Left renal cortex interstitium (tissue), 4 donors: Measurements from ENCODE around the gene THG1L. TPM values are rescaled to one million over a fixed set of nuclear protein-coding genes. Genes with fewer than 3 reads are reported as not detected.

ENCODE experiments used
- DNase-seq, 4 donors: peaks; one replicate each; pipeline ENCODE4 v3.0.0-alpha.2; 2013; ENCODE audit warnings: low read depth in 4 of 4, low spot score in 2 of 4, missing footprints in 1 of 4
- polyA plus RNA-seq, 4 donors: library from polyadenylated mRNA; unstranded; fragments of 120-200 nt; gene quantifications; one replicate each; pipeline ENCODE4 v1.2.1, GENCODE V29; 2013; ENCODE audit not compliant: insufficient read length in 4 of 4

The THG1L gene
- polyA plus RNA-seq, 4 donors: 24.2 to 32.9 (median 24.9) TPM

- no peak for DNase-seq
These were observed 18.2 kb downstream of the THG1L start for GRCh38 chr5:157749462-157749799.

DNA sequence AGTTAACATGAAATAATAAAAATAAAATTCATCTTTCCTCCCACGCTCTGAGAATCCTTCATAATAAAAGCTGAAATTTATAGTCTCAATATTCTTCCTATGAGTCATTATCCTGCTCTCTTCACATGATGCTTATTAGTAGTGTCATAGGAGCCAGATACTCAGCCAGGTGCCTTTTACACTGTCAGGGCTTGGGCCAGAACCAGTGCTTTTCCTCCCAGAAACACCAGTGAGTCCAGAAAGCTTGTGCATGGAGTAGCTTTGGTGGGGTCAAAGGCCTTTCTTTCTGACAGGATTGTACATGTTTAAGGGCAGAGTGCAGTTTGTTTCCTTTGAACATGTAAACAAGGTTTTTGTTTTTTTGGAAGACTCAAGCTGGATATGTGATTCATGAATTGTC is 19.1 kb downstream of the THG1L start:
- DNase-seq: no peak

GRCh38 chr5:157756122-157756521 is 24.9 kb downstream of the THG1L start:
- DNase-seq: no peak

- DNase-seq: no peak
These were observed 27.5 kb downstream of the THG1L start for GRCh38 chr5:157758706-157759105.

DNA sequence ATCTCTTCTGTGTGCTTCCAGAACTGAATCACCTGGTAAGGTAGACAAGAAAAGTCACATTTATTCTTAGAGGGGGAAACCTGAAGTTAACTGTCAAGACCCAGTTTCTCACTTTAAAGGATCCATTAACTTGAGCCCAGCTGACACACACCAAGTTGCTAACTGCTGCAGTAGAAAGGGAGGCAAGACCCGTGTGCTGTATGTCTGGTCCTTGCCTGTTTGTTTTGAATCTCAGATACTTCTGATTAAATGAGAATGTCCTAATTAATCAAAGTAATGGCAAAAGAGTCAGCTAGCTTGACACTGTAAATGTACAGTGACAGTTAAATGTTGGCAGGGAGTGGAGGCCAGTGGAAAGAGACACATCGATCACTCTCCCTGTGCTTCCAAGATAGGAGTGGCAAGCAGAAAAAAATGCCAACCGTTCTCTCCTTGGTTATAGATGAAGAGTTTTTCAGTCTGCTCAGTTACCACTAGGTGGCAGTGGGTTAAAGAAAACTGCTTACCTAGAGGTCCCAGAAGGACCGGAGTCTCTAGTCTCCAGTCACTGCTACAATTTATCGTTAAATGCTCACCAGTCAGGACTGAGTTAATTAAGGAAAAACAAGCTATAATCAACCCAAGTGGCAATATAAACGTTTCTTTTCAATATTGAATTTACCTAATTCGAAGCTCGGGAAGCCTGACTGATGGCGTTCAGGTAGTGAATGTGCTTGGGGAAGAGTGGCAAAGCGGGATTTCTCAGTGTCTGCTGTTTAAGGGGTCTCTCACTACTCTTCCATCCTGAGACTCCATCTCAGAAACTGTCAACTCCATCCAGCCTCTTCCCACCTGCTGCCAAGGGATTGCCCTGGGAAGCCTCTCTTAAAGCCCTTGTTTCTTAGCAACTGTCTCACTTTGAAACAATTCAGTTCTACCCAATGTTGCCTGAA is 30.7 kb downstream of the THG1L start:
- DNase-seq: peak in 1 of 4 donors; percentile 57

- no peak for DNase-seq
These were observed 33.3 kb downstream of the THG1L start for GRCh38 chr5:157764531-157764930.

- DNase-seq: no peak
These were observed 35.2 kb downstream of the THG1L start for GRCh38 chr5:157766442-157766841.

GRCh38 chr5:157766902-157767301 is 35.7 kb downstream of the THG1L start:
- DNase-seq: no peak

DNA sequence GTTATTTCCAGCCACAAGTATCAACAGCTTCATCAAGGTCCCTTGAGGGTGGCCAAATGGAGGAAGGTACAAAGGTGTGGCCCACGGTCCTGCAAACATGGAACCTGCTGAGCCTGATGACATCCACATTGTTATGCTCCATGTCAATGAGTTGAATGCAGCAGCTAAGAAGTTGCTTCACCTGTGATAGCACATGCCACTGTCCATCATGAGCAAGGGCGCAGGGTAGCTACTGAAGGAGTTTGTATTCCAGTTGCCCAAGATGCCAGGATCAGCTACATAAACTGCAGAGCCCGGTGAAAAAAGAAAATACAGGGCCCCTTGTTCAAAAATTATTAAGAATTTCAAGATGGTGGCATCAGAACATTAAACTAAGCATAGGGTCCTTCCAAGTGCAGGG is 36.5 kb downstream of the THG1L start:
- no peak for DNase-seq

DNA sequence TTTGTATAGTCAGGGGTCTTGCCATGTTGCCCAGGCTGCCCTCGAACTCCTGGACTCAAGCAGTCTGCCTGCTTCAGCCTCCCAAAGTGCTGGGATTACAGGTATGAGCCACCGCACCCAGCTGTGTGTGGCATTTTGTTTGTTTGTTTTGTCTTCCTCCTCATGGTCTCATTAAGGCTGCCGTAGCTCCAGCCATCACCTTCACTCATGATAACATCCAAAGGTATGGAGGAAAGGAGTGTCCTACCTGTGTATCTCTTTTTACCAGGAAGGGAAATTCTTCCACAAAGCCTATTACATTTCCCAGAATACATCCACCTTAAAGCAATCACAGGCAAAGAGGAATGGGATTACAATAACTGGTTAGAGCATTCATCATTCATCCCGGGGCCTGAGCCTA is 39.4 kb downstream of the THG1L start:
- no peak for DNase-seq

DNA sequence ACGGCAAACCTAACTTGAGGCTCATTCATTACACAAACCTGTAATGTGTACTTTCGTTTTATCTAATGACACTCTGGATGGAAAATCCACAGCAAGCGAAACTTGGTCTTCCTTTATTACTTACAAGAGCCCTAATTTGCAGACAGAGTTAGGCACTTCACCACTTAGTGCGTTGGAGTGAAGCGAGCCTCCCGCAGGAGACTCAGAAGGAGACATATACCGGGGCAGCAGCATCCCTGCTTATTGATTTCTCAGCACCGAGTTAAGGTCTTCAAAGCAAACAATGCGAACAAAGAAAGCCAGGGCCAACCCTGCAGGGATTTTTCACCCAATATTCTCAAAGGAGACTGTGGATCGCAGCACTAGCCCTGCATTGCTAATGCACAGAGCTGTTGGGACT is 40.9 kb downstream of the THG1L start:
- DNase-seq: no peak

- DNase-seq: peak in 2 of 4 donors; percentile 27 to 62
These were observed 47.0 kb downstream of the THG1L start for GRCh38 chr5:157778121-157778805.

- DNase-seq: no peak
These were observed 48.0 kb downstream of the THG1L start for GRCh38 chr5:157779221-157779620.

DNA sequence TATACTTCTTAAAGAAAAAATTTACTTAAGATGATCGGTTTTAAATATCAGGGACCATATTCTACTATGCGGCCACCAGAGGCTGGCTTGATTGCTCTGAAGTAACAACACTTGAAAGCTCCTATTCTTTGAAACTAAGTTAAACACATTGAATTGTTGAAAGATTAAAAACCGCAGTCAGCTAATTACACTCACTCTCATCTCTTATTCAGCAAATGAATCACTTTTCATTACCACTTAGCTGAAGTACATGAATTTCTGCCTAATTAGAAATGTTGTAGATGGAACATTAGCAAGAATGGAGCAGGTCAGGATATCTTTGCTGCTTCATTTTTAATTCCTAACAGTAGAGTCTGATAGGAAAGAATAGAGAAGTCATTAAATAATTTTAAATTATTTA is 54.6 kb downstream of the THG1L start:
- DNase-seq: no peak

Other genes with a start within 250 kb of the THG1L start
- 10 to 100 TPM in 1 of 4 donors, 1 to 10 TPM in 3; 8.3 to 10.3 (median 9.9) TPM for gene ADAM19, start 155.6 kb upstream of the THG1L start, polyA plus RNA-seq
- gene SOX30, start 79.0 kb upstream of the THG1L start, polyA plus RNA-seq: under 1 TPM; 0.39 to 0.79 (median 0.61) TPM
- not detected for gene C5orf52, start 59.9 kb upstream of the THG1L start, polyA plus RNA-seq
- gene LSM11, start 12.3 kb downstream of the THG1L start, polyA plus RNA-seq: 1 to 10 TPM; 7.4 to 8.6 (median 7.8) TPM
- gene CLINT1, start 127.7 kb downstream of the THG1L start, polyA plus RNA-seq: 100 to 1,000 TPM; 110 to 144 (median 130) TPM